Measurements from ENCODE around the gene IL17REL. TPM values are rescaled to one million over a fixed set of nuclear protein-coding genes. Genes with fewer than 3 reads are reported as not detected.
A peak's percentile ranks its signal among the peaks of the same experiment; 100 is the strongest.

Gene IL17REL
- total RNA-seq, 1 experiment from 2014 or later, result not detected

GRCh38 chr22:49972163-49973017 lies 40.2 kb downstream of the IL17REL start:
- H3K4me1 Mint-ChIP-seq (ENCODE audit: low read depth, unreplicated experiment), result no peaks in the 10 kb centered on the region
- H3K4me3 Mint-ChIP-seq (ENCODE audit: unreplicated experiment), result no peak overlapping the region
- peaks cover 12% of the 10 kb centered on the region for H3K4me1 ChIP-seq
- no peaks in the 10 kb centered on the region for H3K36me3 ChIP-seq (ENCODE audit: control insufficient read depth, insufficient read depth, low read length)
- peak overlapping the region; percentile 59 for H3K4me3 ChIP-seq (ENCODE audit: low read depth, low read length)
- H3K9me3 ChIP-seq, result no peaks in the 10 kb centered on the region
- no TSS peak for BruUV-seq (replicated peaks)
- no peaks in the 10 kb centered on the region for H3K27me3 ChIP-seq (replicated peaks; ENCODE audit: control insufficient read depth, insufficient read depth, low read length)
- no peaks in the 10 kb centered on the region for H3K9me3 Mint-ChIP-seq (ENCODE audit: unreplicated experiment)
- CTCF ChIA-PET, result no interaction called here
- intact Hi-C loops (cut with micrococcal nuclease; ENCODE audit: unreplicated experiment), result no loop called here
- H3K27me3 Mint-ChIP-seq (ENCODE audit: insufficient read depth, unreplicated experiment), result no peaks in the 10 kb centered on the region
- DNase-seq, result peak in 1 of 2 experiments; percentile 33
- TF ChIP-seq CTCF (IDR thresholded peaks at IDR 0.05; ENCODE audit: insufficient read depth in 1 of 2, low read depth in 1 of 2, low read length in 1 of 2, severe bottlenecking in 1 of 2, unreplicated experiment in 1 of 2), result no peak
- no peak overlapping the region for H3K27ac Mint-ChIP-seq (ENCODE audit: unreplicated experiment)
- POLR2A ChIA-PET, result interaction anchor here (0.7 to 2.3 kb wide), 5 partner anchors 11 to 58 kb away, joined by 4 to 24 read pairs (median 6); partner anchors contain the start of genes ALG12 and CRELD2
- H3K36me3 Mint-ChIP-seq (ENCODE audit: insufficient read depth, unreplicated experiment), result peaks cover 14% of the 10 kb centered on the region

- Mint-ChIP-seq H3K27me3 (ENCODE audit: insufficient read depth, unreplicated experiment) (no peaks in the 10 kb centered on the region), H3K4me3 (ENCODE audit: unreplicated experiment) (peak overlapping the region; percentile 72), H3K9me3 (ENCODE audit: unreplicated experiment) (no peaks in the 10 kb centered on the region), H3K36me3 (ENCODE audit: insufficient read depth, unreplicated experiment) (peaks cover 21% of the 10 kb centered on the region), H3K4me1 (ENCODE audit: low read depth, unreplicated experiment) (no peaks in the 10 kb centered on the region), H3K27ac (ENCODE audit: unreplicated experiment) (peak overlapping the region; percentile 86)
- POLR2A ChIA-PET, result interaction anchor here (0.7 to 2.3 kb wide), 6 partner anchors 12 to 59 kb away, joined by 4 to 24 read pairs (median 5); partner anchors contain the start of genes ALG12 and CRELD2
- peak overlapping the region; percentile 59 for H3K4me3 ChIP-seq (ENCODE audit: low read depth, low read length)
- BruUV-seq (replicated peaks), result TSS peak; percentile 51
- no peak for TF ChIP-seq CTCF (IDR thresholded peaks at IDR 0.05; ENCODE audit: insufficient read depth in 1 of 2, low read depth in 1 of 2, low read length in 1 of 2, severe bottlenecking in 1 of 2, unreplicated experiment in 1 of 2)
- H3K27me3 ChIP-seq (replicated peaks; ENCODE audit: control insufficient read depth, insufficient read depth, low read length), result no peaks in the 10 kb centered on the region
- no peaks in the 10 kb centered on the region for H3K36me3 ChIP-seq (ENCODE audit: control insufficient read depth, insufficient read depth, low read length)
- H3K9me3 ChIP-seq, result no peaks in the 10 kb centered on the region
- intact Hi-C loops (cut with micrococcal nuclease; ENCODE audit: unreplicated experiment), result no loop called here
- peaks cover 21% of the 10 kb centered on the region for H3K4me1 ChIP-seq
- DNase-seq, result peak; percentile 86 to 90
- CTCF ChIA-PET, result no interaction called here
These were observed 41.1 kb downstream of the IL17REL start for GRCh38 chr22:49971232-49972162.

Data from Caco-2 (cell line).